Activated CD4-positive, alpha-beta T cell treated with anti-CD3 and anti-CD28 coated beads, Interleukin-2, amount 50 U/mL, for 4 hours (primary cell): ENCODE data around the gene NTM.

Experiments
- DNase-seq, 2 experiments: peaks; one replicate each; pipeline ENCODE4 v3.0.0-alpha.2; 2020

NTM gene

DNA sequence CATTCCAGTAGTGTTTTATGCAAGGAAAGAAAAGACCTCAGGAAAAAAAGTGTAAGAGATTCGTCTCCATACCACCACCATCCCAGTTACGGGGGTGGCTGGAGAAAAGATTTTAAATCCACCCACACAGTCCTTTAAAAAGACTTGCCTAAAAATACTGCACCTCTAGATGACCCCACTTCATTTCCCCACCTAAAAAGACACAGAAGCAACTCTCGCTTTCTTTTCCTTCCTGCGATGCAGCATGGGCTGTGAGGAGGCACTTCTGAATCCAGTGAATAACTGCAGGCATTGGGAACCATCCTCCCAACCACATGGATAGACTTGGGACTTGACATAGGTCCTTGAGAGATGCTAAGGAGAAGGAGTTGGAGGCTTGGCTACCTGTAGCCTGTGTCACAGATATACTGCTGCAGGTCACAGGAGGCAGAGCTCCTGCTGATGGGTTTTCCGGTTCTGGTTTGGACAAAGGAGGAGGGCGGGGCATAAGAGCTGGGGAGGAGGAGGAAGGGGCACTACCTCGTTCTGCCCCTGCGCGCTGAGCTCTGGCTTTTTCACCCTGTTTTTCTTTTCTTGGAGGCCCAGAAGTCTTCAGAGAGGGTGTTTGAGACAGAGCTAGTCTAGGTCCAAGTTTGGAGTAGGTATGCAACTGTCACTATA is 285.9 kb downstream of the NTM start:
- DNase-seq, result no peak

DNA sequence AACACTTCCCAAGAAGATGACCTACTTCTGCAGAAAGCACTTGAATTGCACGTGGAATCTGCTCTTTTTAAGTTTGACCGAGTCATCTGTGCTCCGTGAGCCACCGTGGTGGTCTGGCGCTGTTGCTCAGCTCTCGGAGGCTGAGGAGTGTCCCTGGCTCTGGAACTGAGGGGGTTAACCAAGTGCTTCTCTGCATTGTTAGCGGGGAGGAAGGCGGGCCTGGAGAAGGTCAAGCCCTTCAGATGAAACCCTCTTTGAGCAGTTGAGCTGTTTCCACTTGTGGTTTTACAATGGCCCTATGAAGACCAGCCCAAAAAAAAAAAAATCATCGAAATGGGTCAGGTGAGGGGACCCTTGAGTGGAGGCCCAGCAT is 286.4 kb downstream of the NTM start:
- no peak for DNase-seq

DNA sequence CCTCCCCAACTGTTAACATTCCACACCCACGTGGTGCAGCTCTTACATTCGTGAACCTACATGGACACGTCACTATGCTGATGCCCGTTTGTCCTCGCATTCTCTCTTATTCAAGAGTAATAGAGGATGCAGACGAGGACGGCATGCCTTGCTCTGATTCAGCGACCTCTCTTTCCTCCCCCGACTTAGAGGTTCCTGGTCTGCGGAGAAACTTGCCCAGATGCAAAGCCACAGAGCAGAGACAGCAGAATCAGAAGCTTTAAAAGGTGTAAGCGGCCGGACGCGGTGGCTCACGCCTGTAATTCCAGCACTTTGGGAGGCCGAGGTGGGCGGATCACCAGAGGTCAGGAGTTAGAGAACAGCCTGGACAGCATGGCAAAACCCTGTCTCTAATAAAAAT is 288.0 kb downstream of the NTM start:
- DNase-seq, result no peak

DNA sequence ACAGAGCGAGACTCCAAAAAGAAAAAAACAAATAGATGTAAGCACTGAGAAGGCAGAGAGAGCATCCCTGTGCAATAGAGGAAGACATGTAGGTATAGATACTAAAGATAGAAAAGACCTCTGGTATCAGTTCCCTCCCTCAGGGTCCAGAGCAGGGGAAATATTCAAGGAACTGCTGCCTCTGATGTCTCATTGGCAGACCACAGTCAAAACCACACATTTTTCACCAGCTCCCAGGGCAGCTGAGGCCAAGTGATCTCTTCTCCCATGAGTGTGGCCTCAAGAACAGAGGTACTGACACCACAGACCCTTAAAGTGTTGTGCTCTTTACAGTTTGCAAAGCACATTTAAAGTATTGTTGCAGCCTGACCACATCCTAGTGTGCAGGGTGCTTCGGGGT is 288.5 kb downstream of the NTM start:
- DNase-seq, result no peak

DNA sequence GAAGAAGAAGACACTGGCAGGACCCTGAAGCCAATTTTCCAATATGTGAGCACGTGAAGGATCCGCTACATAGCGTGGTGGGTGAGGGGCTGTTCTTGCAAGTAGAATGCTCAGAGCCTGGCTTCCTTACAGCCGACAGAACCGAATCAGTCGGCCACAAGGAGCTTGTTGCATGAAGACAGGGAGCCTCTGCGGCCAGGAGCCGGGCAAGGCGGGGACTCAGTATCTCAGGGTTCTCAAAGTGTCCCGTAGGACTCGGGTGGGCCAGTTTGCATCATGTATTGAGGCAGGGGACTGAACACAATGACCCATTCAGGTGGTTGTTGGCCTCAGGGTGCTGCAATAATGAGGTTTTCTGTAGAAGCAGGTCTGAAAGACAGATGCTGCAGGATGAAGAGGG is 289.5 kb downstream of the NTM start:
- DNase-seq, result no peak

DNA sequence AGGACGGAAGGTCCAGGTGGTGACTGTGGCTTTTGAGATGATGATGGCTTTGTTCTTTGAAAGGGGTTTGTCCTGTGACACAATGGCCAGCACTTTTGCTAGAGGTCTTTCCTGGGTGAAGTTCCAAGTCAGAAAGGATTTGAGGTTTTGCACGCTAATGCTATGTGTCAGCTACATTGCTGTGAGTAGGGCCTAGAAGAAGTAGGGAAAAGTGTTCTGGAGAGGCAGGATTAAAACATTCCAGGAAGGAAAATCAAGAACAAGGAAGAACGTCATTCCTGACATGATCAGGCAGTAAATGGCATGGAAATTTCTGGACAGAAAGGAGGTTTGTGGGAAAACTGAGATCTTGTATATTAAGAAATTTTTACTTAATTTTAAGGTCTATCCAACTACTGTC is 290.7 kb downstream of the NTM start:
- no peak for DNase-seq

DNA sequence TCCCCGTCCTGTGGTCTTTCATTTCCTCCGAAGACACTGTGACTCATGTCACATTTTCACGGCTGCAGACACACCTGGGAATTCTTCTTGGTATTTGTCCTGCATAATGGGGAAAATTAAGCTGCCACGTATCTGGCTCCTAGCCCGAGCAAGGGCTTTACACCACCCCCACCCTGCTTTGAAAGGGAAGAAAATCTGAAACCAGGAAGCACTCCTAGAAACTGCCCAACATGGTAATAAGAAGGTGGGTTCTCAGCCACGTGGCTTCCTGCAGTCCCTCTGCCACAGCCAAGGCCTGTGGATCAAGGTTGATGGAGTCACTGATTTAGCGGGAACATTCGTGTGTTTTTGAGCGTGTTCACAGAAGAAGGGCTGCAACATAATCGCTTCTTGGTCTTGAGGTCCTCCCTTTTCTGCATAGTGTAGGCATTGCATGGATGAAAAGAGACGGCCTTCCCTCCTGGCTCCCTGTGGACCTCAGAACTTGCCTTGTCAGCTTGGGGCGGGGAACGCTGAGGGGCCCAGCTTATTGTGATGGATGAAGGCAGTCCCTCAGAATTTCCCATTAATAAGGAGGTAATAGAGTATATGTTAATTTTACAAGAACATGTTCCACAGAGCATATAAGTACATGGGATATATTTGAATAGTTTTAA is 292.0 kb downstream of the NTM start:
- DNase-seq, result no peak

DNA sequence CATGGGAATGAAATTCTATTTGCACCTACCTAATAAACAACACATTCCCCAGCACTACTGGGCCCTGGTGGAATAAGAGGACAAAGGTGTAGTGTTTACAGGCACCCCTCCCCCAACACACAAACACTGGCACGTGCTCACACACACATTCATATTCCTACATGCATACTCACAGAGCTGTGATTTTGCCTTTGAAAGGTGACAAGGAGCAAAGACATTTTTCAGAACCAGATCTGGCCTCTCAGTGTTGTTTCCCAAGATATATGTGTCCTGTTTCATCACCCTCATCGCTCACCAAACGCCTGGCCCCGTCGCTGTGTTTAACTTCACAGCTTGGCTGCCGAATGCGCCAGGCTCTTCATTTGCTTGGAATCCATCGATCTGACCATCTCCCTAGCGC is 292.6 kb downstream of the NTM start:
- DNase-seq, result no peak

DNA sequence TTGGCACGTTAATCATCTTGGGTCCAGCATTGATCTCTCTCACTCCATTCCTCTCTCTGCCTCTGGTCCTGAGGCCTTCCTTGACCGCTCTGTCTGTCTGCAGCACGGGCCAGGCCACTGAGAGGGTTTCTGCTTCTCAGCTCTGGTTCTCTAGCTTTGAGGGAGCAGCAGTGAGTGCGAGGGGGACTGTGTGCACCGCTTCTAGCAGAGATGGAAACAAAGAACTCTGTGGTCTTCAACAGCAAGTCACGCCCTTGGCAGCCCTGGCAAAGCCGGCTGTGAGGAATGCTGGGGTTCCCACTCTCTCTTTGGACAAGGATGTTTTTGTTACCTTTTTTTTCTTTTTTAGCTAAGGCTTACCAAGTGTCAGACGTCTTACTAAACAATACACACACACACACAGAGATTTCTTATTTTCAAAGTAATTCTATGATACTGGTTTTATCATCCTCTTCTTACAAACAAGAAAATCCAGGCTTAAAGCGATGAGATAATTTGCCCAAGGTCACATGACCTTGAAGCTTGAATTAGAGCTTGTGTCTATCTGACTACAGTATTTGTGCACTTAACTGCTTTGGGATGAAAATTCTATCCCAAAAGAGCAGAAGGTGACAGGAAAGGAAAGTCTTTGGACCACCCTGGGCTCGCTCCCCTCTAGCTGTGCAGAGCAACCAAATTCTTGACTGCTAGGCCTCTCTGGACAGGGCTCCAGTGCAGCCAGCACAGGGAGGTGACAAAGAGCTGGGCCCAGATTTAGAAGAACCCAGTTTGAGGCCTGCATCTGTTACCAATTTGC is 293.2 kb downstream of the NTM start:
- DNase-seq, result no peak

DNA sequence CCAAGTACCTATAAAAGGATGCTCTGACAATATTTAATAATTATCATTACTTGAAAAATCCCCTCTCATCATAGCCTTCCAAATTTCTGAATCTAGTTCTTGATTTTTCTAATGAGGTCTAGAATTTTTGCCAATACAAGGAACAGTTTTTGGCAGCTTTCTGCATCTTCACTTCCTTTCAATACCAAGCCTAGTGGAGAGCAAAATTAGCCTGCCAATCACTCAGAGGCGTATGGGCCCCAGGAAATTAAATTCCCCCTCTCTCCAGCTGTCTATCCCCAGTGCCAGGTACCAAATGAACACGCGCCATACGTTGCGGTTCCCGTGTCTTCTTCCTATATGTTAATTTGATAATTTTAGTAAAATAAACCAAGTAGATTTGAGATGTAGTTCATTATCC is 293.9 kb downstream of the NTM start:
- DNase-seq, result no peak

DNA sequence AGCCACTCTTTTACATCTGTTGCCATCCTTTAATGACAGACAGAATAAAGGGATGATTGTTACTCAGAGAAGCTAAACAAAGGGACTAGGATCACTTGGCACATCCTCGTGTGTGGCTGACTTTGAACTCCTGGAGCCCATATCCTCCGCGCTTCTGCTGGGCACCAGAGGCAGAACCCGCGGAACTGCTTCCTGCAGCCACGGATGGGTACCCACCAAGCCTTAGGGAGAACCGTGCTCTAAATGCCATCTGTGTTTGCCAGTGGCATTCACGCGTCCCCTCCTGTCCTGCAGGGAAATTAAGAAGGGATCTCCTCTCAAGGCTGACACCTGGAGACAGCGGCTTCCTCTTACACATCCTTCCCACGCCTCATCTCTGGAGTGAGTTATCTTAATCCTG is 294.4 kb downstream of the NTM start:
- no peak for DNase-seq

DNA sequence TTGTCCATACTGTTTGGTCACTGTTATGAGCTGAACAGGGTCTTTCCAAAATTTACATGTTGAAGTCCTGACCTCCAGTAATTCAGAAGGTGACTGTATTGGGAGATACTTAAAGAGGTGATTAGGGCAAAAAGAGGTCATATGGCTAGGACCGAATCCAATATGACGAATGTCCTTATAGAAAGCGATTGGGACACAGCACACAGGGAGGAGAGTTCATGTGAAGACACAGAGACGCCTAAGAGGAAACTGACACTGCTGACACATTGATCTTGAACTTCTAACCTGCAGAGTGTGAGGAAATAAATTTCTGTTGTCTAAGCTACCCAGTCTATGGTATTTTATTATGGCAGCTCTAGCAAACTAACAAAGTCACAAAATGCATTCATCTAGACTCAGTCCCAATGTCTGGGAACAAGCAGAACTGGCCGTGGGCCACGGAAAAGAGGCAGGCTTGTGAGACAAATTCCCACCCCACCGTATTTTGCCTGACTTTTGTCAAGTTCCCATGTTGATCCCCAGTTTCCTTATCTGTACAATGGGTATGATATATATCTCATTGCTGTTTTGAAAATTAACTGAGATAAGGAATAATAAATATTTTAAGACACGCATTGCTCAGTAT is 295.0 kb downstream of the NTM start:
- no peak for DNase-seq

DNA sequence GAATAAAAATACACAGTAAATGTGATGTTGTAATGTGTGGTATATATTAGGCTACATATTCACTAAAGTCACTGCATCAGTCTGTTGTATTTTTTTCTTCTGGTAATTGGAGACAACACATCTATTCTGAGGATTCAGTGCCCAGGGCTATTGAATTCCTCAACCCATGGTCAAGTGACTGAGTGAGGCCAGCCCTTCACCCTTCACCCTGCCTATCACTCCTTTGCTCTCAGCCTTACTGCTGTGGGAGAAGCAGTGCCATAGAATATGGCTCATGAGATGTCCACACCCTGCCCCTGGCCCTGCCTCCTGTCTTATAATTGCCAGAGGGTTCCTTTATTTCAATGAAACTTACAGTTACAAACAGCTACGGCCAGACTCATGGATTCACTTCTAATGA is 295.6 kb downstream of the NTM start:
- no peak for DNase-seq

DNA sequence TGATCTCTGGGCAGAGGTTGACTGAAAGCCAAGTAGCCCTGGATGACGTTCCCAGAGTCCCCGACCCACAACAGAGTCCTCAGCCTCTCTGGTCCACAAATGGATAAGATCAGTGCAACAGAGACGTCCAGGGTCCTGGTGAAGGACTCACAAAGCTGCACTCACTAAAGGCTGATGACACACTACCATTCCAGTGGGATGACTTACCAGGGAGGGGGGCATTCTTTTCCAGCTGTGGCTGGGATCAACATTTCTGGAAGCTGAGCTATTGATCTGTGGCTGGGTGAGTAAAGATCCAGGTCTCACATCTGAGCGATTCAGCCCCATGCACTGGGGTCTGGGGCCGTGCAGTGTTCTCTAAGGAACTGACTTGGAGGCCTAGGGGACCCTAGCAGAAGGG is 296.2 kb downstream of the NTM start:
- no peak for DNase-seq

DNA sequence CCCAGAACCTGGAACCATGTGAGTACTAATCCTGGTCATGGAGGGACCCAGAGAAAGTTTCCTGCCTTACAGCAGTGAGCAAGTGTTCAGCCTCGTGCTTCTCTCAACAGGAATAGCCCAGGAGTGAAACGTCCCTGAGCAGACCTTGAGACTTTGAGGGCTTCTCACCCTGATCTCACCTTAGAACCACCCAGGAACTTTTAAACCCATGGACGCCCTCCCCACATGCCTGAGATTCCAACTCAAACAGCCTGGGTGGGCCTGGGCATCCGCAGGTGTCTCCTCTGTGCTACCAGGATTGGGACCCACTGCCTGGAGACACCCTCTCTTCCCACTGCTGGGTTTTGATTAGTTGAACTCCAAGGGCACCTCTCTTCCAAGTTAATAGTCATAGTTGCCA is 297.2 kb downstream of the NTM start:
- DNase-seq, result no peak

DNA sequence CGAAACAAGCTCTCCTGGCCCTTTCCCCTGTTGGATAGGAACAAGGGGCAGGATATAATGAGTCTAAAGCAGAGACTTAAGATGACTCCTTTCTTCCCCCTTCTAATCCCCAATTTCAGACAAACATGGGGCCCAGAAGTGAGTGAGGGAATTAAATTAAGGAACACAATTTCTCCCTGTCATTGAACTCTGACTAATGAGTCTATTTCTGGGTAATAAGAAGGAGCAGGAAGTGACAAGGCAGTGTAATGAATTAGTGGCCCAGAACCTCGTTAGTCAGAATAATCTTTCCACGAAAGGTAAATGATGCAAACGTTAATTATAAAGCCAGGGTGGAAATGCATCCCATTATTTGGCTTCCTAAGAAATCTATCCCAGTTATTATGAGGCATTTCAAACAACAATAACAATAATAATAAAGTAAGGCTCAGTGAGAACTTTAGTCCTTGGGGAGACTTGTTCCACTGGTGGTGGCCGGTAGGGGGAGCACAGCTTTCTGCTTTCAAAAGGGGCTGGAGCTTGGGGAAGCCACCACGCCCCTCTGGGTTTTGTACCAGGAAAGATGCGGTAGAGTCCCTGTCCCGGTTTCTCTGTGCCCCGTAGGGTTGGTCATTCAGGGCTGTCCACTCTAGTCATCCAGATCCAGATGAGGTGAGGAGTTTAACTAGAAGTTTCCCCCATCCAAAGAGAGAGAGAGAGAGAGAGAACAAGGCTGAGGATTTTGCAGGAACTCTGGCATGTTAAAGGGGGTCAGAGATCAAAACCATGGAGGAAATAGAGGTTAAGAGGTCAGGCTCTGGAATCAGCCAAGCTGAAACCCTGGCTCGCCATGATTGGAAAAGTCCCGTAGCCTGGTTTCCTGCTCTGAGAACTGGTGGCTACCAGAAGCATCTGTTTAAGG is 298.3 kb downstream of the NTM start:
- peak in 1 of 2 experiments; percentile 8 for DNase-seq

DNA sequence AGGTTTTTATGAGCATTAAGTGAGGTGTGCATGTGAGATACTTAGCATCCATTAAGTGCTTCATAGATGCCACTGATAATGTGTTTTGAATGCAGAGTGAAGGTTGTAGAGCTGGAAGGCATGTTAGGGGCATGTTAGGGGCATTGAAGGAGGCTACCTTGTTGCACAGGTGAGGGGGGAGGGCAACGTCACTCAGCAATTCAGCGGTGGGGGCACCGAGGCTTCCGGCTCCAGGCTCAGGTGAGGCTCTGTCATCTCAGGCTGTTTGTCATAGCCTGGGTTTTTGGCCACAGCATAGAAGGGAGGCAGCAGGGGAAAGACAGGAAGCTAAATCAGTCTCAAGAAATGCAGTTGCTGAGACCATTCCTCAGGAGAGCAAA is 299.0 kb downstream of the NTM start:
- no peak for DNase-seq

DNA sequence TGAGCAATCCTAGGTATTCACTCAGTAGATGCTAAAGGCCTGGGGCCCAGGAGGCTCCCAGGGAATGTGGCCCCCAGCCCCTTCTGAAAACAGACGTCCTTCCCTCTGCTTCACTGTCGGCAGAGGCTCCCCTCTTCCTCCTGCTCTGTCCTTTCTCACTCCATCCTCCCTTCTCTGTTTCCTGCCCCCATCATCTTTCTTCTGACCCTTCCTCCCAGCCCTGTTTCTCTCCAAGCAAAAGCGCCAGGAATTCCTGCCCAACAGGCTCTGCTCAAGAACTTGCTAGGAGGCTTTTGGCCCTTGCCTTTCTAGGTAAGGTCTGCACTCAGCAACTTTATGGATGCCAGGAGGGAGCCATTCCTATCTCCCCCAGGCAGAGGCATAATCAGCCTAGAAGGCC is 300.5 kb downstream of the NTM start:
- no peak for DNase-seq

DNA sequence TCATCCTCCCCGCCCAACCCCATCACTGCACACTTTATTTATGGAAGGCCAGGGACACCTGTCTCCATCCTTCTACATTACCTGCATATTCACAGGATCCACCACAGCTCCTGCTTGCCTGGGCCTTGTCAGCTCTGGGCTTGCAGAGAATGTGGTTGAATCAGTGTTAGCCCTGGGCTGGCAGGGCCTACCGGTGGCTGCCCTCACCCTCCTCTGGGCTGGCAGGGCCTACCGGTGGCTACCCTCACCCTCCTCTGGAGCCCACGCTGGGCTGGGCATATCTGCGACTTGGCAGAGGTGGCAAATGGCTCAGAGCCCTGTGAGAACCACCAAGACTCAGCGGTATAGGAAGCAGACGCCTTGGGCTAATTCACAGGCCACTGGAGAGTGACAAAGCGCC is 300.9 kb downstream of the NTM start:
- no peak for DNase-seq

DNA sequence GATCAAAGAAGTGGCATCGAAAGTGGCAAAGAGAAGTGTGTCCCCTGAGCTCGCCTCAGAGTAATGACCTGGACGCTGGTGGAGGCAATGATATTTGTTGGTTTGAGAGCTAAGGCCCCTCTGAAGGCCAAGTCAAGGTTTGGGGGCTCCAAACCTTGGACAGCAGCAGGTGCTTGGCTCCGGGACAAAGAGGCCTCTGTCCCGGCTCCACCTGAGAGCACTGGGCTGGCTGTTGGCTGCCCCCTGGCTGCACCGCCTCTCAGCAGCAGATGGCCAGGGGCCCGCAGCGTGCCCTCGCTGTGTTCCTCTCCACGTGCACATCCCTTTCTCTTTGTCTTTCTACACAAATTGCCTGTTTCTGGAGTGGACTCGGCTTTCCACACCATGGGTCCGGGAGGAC is 301.3 kb downstream of the NTM start:
- DNase-seq, result no peak

DNA sequence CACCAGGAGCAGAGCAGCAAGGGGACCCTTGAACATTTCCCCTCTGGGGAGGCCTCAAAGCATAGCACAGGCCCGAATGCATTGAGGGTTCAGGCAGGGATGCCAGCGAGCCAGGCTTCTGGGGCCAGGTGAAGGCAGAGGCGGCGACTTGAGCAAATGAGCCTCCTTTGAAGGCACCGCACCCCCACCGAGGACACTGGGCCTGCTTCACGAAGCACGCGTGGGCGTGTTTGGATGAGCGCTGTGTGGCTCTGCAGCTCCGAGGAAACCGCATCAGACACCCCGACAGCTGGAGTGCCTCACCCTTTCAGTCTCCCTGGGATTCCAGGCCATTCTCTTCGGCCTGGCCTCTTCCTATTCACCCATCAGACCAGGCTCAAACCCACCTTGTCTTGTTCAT is 301.8 kb downstream of the NTM start:
- no peak for DNase-seq

DNA sequence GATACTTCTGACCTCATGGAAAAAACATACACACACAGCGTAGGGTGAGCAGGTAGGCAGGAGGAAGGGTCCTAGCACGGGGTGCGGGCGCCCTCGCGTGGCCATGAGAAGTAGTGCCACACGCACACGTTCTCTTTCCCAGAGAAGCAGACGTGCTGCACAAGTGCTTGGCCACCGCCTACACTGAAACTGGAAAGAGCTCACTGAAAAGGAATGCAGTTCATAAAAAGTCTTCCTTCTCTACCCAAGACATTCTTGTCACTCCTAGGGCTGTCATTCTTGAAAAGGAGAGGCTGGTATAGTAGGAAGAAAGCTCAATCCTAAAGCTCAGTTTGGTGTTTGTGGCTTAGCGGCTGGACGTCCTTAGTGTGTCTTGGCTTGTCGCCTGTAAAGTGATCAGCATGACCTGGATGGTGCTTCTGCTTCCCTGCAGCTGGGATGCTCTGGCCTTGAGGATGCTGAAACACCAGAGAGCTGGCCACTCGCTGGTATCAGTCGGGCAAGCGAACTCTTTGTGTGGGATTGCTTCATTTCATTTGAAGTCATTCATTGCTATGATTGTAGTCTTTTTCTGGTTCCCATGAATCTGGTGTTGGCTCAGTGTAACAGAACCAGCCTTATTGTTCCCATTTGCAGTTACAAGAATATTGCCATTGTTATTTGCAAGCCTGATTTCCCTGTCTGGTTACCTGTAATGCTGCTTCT is 303.8 kb downstream of the NTM start:
- no peak for DNase-seq
